ENCODE data around the gene MYL6B. TPM values are rescaled to one million over a fixed set of nuclear protein-coding genes. Genes with fewer than 3 reads are reported as not detected.
A peak's percentile ranks its signal among the peaks of the same experiment; 100 is the strongest.
"Not testable (repeated sequence)": the region's sequence is repeated elsewhere in the genome, so short reads cannot be mapped to it uniquely, and the experiment has no call there.

MYL6B gene
- polyA plus RNA-seq, 1 experiment = 75.4 TPM

GRCh38 chr12:56192582-56192981 is 40.2 kb downstream of the MYL6B start:
- H3K36me3 ChIP-seq (ENCODE audit: control insufficient read depth, insufficient read depth, low read length) = no peaks in the 10 kb centered on the region
- ChIA-PET POLR2A (no interaction called here), CTCF (interaction anchor here (0.9 to 9.8 kb wide), 9 partner anchors 14 to 167 kb away, joined by 3 to 134 read pairs (median 6); partner anchors contain the start of genes ANKRD52, RNF41, STAT2 and ZC3H10)
- no peak overlapping the region for H3K4me3 ChIP-seq (ENCODE audit: low read depth, low read length)
- H3K27me3 ChIP-seq (ENCODE audit: control insufficient read depth, insufficient read depth, low read length) = no peaks in the 10 kb centered on the region
- no peak for TF ChIP-seq CTCF (IDR thresholded peaks at IDR 0.05; ENCODE audit: insufficient read depth, low read depth, low read length)
- no peak for DNase-seq (ENCODE audit: low read depth)

GRCh38 chr12:56193025-56193578 is 40.7 kb downstream of the MYL6B start:
- ChIA-PET CTCF (interaction anchor here (0.6 to 9.8 kb wide), 10 partner anchors 13 to 265 kb away, joined by 3 to 134 read pairs (median 6); partner anchors contain the start of genes ANKRD52, RNF41, STAT2 and ZC3H10), POLR2A (no interaction called here)
- no peak for DNase-seq (ENCODE audit: low read depth)
- Histone ChIP-seq H3K36me3 (ENCODE audit: control insufficient read depth, insufficient read depth, low read length) (no peaks in the 10 kb centered on the region), H3K4me3 (ENCODE audit: low read depth, low read length) (no peak overlapping the region), H3K27me3 (ENCODE audit: control insufficient read depth, insufficient read depth, low read length) (no peaks in the 10 kb centered on the region)
- peak; percentile 76 for TF ChIP-seq CTCF (IDR thresholded peaks at IDR 0.05; ENCODE audit: insufficient read depth, low read depth, low read length)

- POLR2A ChIA-PET = interaction anchor here (0.6 to 1.5 kb wide), 2 partner anchors 24 to 162 kb away, joined by 3 to 25 read pairs; partner anchors contain the start of gene RNF41
- CTCF ChIA-PET = interaction anchor here (1.0 to 9.8 kb wide), 7 partner anchors 11 to 77 kb away, joined by 3 to 132 read pairs (median 7); partner anchors contain the start of genes ANKRD52 and RNF41
- DNase-seq (ENCODE audit: low read depth) = peak; percentile 100
- not testable (repeated sequence) for H3K4me3 ChIP-seq (ENCODE audit: low read depth, low read length); H3K27me3 ChIP-seq (ENCODE audit: control insufficient read depth, insufficient read depth, low read length); H3K36me3 ChIP-seq (ENCODE audit: control insufficient read depth, insufficient read depth, low read length)
These were observed 44.6 kb downstream of the MYL6B start for GRCh38 chr12:56196818-56197550.

GRCh38 chr12:56197921-56198635 is 45.7 kb downstream of the MYL6B start:
- POLR2A ChIA-PET = no interaction called here
- DNase-seq (ENCODE audit: low read depth) = no peak
- CTCF ChIA-PET = interaction anchor here (1.0 to 4.6 kb wide), 5 partner anchors 10 to 78 kb away, joined by 3 to 26 read pairs (median 7); partner anchors contain the start of genes ANKRD52 and RNF41
- no peak for TF ChIP-seq CTCF (IDR thresholded peaks at IDR 0.05; ENCODE audit: insufficient read depth, low read depth, low read length)
- Histone ChIP-seq H3K36me3 (ENCODE audit: control insufficient read depth, insufficient read depth, low read length) (no peaks in the 10 kb centered on the region), H3K27me3 (ENCODE audit: control insufficient read depth, insufficient read depth, low read length) (no peaks in the 10 kb centered on the region), H3K4me3 (ENCODE audit: low read depth, low read length) (no peak overlapping the region)

- CTCF ChIA-PET = interaction anchor here (1.0 to 4.6 kb wide), 2 partner anchors 9 to 23 kb away, joined by 3 to 26 read pairs; partner anchors contain the start of gene RNF41
- POLR2A ChIA-PET = no interaction called here
These were observed 46.4 kb downstream of the MYL6B start for GRCh38 chr12:56198836-56199235.

More at GRCh38 chr12:56198836-56199235, 46.4 kb downstream of the MYL6B start:
- Histone ChIP-seq H3K36me3 (ENCODE audit: control insufficient read depth, insufficient read depth, low read length) (no peaks in the 10 kb centered on the region), H3K4me3 (ENCODE audit: low read depth, low read length) (no peak overlapping the region), H3K27me3 (ENCODE audit: control insufficient read depth, insufficient read depth, low read length) (no peaks in the 10 kb centered on the region)
- no peak for DNase-seq (ENCODE audit: low read depth)
- no peak for TF ChIP-seq CTCF (IDR thresholded peaks at IDR 0.05; ENCODE audit: insufficient read depth, low read depth, low read length)

Data from BJ (cell line).